GM18505 (cell line): Measurements from ENCODE around the gene PIH1D1.

Experiments used
- ATAC-seq: cut with Tn5 transposase; IDR thresholded peaks from one replicate; pipeline ENCODE4 v1.9.1; 2021; ENCODE audit not compliant: unreplicated experiment
- POLR2A ChIP-seq: IDR thresholded peaks from 4 replicates; pipeline ENCODE4 v1.6.1; 2011; ENCODE audit warnings: borderline replicate concordance; ENCODE audit not compliant: insufficient read depth, insufficient read length; ENCODE audit errors: extremely low read depth

The PIH1D1 gene

GRCh38 chr19:49488863-49489537, 37.4 kb upstream of the PIH1D1 start:
- ATAC-seq = no peak
- no peak for TF ChIP-seq POLR2A

- no peak for TF ChIP-seq POLR2A
- ATAC-seq = no peak
These were observed 36.6 kb upstream of the PIH1D1 start for GRCh38 chr19:49488046-49488862.

GRCh38 chr19:49487277-49488045, 35.8 kb upstream of the PIH1D1 start, which contains the start of gene RPL13A:
RPL13A (plus strand) TSS chr19:49487608; CDS start chr19:49487630, 22 bp downstream.
- ATAC-seq = peak; percentile 91
- peak; percentile 99 for TF ChIP-seq POLR2A

DNA sequence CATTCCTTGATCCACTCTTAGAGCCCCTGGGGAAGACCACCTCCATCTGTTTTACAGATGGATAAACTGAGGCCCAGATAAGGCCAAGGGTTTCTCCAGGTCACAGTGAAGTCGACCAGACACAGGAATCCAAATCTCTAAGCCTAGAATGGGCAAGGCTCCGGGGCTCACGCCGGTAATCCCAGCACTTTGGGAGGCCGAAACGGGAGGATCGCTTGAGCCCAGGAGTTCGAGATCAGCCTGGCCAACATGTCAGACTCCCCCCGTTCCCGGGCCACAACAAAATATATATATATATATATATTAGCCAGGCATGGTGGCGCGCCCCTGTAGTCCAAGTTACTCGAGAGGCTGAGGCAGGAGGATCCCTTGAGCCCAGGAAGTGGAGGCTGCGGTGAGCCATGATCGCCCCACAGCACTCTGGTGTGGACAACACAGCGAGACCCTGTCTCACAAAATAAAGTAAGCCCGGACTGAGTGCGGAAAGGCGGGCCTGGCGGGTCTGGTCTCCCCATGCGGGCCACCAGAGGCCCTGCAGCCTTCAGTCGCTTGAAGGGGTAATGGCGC, 35.2 kb upstream of the PIH1D1 start:
- ATAC-seq = no peak
- TF ChIP-seq POLR2A = no peak

- no peak for TF ChIP-seq POLR2A
- ATAC-seq = no peak
These were observed 34.6 kb upstream of the PIH1D1 start for GRCh38 chr19:49486232-49486631.

DNA sequence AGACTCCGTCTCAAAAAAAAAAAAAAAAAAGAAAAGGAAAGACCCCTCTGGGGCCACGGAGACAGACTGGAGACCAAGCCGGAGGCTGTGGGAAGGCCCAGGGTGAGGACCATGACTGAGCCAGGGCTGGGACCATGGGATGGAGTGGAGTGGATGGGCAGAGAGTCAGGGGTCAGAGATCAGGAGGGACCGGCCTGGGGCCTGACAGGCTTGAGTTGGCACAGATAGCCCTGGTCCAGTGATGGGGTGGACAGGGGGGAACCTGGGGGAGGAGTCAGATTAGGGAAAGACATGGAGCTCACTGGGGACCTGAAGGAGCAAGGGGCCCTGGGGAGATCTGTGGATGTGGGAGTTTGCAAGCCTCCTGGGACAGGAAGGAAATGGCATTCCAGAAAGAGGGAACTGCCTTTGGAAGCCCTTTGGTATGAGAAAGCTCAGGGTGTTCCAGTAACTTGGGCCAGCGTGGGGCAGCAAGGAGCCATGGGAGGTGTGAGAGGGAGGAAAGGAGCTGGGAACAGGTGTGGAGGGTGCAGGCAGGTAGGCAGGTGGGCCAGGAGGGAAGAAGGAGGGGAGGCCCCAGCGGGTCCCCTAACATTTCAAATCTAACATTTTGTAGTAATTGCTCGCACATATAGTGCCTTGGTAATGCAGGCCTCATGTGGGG, 29.5 kb upstream of the PIH1D1 start:
- no peak for TF ChIP-seq POLR2A
- no peak for ATAC-seq

- no peak for ATAC-seq
- no peak for TF ChIP-seq POLR2A
These were observed 28.5 kb upstream of the PIH1D1 start for GRCh38 chr19:49479975-49480628.

DNA sequence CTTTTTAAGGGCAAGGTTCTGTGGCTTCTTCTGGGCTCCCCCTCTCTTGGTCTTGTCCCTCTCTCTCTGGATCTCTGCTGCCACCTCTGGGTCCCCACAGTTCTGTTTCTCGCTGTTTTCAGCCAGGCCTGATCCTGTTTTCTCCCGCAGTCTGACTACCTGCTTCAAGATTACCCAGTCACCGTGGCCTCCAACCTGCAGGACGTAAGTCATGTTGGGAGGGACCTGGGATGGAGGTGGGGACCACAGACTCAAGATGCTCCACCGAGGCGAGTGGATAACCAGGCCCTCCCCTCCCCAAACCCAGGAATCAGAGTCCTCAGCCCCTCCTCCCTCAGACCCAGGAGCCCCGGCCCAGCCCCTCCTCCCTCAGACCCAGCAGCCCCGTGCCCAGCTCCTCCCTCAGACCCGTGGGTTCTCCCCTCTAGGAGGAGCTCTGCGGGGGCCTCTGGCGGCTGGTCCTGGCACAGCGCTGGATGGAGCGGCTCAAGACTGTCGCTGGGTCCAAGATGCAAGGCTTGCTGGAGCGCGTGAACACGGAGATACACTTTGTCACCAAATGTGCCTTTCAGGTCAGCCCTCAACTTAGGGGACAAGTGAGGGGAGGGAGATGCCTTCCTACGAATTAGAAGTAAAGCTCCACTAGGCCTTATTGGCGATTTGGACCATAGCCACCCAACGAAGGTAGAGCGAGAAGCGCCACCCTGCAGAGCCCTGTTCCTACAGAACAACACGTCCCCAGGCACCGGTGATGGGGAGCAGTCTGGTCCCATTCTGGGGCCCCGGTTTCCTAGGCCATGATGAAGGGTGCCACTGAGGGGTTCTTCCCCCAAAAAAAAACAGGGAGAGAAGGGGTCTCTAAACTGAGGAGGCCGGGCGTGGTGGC, 24.6 kb upstream of the PIH1D1 start:
- TF ChIP-seq POLR2A = no peak
- no peak for ATAC-seq

GRCh38 chr19:49475191-49475917, 23.7 kb upstream of the PIH1D1 start:
- TF ChIP-seq POLR2A = no peak
- ATAC-seq = no peak

GRCh38 chr19:49474542-49474924, 22.9 kb upstream of the PIH1D1 start:
- no peak for ATAC-seq
- no peak for TF ChIP-seq POLR2A
